GM18861 (cell line): ENCODE results near the gene DSCAML1.
A peak's percentile ranks its signal among the peaks of the same experiment; 100 is the strongest.

ENCODE experiments used
- ATAC-seq: cut with Tn5 transposase; IDR thresholded peaks from one replicate; pipeline ENCODE4 v1.9.1; 2021; ENCODE audit not compliant: unreplicated experiment

The DSCAML1 gene

GRCh38 chr11:117437791-117438130, 359.3 kb downstream of the DSCAML1 start:
- ATAC-seq: no peak

DNA sequence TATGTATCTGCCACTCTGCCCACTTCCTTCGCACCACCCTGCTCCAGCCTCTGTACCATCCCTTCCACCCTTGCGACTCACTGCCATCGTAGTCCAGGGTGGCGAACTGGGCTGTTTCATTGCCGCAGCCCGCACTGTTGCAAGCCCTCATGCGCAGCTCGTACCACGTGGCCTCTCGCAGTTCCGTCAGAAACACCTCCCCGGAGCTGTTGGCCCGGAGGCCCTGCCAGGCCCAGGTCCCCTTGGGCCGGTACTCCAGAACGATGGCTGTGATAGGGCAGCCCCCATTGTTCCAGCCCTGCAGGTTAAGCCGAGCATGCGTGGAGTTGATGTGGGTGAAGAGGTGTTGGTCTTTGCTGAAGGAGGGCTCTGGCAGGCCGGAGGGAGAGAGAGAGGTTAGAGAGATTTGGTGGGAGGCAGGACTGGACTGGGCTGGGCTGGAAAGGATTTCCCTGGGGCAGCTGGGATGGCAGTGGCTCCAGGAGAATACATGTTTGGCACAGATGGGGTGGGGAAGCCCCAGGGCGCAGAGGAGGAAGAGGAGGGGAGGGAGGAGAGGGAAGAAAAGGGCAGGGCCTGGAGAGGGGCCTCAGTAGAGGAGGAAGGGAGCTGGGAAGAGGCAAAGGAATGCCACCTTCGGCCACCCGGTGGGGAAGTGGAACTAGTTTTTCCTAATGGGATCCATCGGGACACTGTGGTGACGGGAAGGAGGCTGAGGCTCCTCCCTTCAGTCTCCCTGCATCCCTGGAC, 359.8 kb downstream of the DSCAML1 start:
- ATAC-seq: no peak

DNA sequence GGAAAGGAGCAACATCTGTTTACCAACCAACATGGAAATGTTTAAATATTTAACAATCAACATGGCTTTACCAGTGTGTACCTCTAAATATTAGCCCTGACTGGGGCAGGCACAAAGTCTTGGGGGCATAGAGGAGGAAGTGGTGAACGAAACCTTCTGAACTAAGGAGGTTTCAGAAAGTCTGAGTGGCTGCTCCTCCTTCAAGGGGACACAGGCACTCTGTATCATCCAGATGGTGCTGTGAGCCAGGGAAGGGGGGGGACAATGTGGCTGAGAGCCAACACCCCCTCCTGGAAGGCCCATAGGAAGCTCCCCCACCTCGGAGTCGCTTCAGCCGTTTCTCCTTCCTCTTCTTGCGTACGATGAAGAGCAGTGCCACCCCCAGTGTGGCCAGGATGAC, 361.7 kb downstream of the DSCAML1 start:
- peak; percentile 59 for ATAC-seq

DNA sequence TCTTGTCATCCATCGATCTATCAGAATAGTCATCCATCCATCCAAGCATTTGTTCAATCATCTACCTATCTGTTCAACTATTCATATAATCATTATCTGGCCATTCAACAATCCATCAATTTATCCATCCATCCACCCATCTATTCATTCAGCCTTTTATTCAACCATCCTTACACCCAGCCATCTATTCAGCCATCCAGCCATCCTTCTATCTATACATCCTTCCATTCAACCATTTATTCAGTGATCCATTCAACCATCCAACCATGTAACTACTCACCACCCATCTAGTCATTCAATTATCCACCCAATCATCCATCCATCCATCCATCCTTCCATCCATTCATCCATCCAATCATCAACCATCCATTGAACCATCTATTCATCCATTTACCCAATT, 362.5 kb downstream of the DSCAML1 start:
- no peak for ATAC-seq

DNA sequence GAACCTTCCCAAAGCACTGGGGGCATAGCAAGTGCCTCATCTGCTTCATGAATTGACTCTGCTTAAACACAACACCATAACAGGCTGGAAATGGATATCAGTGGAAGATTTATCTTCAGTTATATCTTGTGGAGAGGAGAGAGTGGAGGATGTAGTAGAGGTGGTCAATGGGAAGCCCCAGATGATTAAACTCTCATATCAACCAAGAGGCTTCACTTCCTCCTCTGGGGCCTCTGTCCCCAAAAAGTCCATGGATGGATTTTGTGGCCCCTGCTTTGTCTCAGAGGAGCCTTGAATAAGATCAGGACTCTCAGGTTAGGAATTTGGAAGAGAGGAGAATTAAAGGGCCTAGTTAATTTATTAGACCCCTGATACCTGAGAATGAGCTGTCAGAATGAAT, 363.3 kb downstream of the DSCAML1 start:
- ATAC-seq: no peak

- ATAC-seq: no peak
These were observed 365.6 kb downstream of the DSCAML1 start for GRCh38 chr11:117431436-117431835.

DNA sequence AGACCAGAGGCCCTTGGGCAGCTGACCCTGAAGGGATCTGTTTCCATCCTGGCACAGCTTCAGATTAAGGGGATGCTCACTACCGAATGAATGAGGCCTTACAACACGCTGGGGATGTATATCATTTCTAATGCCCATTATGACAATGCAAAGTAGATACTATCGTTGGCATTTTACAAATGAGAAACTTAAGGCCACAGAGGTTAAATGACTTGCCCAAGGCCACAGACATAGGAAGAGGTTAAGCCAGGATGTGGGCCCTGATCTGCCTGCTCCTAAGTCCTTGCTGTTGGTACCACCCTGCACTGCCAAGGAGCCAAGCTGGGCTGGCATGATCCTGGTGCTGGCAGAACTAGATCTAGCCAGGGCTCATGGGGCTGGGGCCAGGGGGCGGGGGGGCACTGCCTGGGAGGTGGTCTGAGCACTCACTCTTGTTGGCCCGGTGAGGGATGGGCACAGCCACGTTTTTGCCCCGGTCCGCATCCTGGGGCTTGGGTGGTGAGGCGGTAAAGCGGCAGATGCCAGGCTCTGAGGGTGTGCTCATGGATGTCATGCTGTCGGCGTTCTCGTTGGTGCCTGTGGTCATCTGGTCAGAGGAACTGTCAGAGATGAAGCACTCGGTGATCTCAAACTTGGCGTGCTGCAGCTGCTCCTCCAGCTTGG, 366.6 kb downstream of the DSCAML1 start:
- ATAC-seq: no peak

- ATAC-seq: no peak
These were observed 368.2 kb downstream of the DSCAML1 start for GRCh38 chr11:117428856-117429229.

- no peak for ATAC-seq
These were observed 368.7 kb downstream of the DSCAML1 start for GRCh38 chr11:117428186-117428855.

DNA sequence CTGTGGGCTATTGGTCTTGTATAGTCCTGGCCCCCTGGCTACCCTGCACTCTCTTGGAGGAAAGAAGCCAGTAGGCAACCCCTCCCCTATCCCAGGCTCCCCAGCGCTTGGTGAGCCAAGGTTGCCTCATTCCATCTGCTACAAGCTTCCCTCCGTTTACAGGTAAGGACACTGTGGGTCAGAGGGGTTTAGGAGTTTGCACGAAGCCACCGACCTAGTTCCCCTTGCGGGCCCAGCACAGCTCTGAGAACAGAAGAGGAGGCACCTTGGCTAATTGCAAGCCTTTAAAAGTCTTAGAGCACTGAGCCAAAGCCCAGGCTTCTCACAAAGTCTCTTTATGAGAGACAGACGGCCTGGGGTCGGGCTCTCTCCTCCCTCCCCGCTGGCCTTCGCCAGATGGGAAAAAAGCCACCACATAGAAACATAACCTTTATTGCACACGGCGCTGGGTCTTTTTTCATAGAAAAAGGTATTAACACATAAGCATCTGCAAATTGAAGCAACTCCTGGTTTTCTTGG, 369.6 kb downstream of the DSCAML1 start:
- no peak for ATAC-seq

GRCh38 chr11:117426941-117427340, 370.1 kb downstream of the DSCAML1 start:
- no peak for ATAC-seq

- ATAC-seq: no peak
These were observed 370.7 kb downstream of the DSCAML1 start for GRCh38 chr11:117426297-117426685.

DNA sequence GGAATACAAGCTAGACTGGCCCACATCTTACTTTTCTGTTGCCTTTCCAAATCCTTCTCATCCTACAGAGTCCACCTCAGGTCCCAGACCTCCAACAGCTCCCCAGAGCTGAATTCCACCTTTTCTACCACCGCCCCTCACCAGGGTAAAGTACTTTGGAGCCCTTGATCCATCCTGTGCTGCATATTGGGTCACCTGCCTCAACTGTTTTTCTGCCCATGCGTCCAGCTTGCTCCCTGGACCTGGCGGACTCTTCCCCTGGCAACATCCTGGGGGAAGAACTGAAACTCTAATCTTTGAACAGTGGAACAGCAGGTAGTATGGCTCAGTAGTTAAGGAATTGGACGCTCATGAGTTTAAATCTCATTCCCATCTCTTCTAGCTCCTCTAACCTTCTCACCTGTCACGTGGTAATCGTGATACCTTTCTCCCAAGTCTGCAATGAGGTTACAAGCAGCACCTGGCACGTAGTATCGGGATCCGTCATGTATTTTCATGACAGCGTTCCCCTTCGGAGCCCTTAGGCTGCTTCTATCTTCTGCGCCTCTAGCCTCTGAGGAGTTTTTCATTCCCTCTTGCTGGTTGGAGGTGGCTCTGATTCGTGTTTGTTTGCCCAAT, 371.2 kb downstream of the DSCAML1 start:
- no peak for ATAC-seq

DNA sequence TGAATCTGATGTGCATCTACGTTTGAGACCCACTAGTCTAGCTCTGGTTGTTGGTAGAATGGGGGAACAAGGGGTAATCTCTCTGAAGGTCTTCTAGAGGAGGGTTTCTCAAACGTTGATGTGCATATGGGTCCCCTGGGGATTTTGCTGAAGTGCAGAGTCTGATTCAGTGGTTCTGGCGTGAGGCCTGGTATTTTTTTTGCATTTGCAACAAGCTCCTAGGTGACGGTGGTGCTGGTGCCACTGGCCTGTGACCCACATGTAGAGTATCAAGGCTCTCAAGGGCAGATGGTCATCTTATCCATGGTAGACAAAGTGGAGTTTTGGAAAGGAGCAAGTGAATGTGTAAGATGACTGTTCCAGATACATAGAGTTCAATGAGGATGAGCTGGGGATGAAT, 372.2 kb downstream of the DSCAML1 start:
- ATAC-seq: no peak

DNA sequence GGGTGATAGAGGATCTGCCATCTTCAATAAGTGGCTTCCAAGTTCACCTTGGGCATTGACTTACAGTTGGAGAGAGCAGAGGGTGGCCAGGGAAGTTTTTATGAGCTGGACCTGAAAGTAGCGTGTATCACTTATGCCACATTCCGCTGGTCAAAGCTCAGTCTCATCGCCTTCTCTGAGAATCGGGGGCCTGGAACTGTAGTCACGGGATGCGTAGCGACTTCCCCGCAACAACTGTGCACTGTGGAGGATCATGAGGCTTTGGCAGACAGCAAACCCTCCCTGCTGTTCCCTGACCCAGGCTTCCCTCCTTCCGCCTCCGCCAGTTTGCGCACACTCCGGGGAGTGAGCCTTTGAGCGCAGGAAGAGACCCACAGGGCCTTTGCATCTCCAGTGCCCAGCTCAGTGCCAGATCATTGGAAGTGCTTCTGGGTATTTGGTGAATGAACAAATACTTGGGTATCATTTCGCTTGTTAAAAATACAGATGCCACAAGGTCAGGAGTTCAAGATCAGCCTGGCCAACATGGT, 373.9 kb downstream of the DSCAML1 start:
- no peak for ATAC-seq

- ATAC-seq: no peak
These were observed 375.5 kb downstream of the DSCAML1 start for GRCh38 chr11:117421476-117421875.

GRCh38 chr11:117421041-117421440, 376.0 kb downstream of the DSCAML1 start:
- no peak for ATAC-seq

DNA sequence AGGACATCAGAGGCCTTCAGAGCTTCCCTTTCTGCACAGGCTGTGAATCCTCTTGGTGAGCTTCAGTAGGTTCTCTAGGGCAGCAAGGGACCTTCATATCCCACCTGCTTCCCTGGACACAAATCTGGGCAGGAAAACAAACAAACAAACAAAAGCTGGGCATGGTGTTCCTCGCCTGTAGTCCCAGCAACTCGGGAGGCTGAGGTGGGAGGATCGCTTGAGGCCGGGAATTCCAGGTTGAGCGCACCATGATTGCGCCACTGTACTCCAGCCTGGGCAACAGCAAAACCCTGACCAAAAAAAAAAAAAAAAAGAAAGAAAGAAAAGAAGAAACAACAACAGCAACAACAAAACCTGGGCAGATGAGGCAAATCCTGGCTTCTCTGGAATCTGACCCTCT, 376.4 kb downstream of the DSCAML1 start:
- ATAC-seq: no peak

DNA sequence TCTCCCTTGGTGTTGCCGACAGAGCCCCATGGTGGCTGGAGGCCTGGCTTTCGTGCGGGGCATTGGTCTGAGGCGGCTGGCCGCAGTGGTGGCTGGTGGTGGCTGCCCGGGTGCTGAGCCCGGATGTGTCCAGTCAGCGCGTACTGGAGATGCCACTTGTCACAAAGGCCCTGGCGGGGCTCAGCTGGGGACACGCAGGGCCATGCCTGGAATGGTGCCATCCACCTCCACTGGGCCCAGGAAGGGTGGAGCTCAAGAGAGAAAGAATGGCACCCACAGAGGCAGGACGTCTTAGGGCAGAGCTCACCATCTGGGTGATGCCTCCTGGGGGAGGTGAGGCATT, 376.9 kb downstream of the DSCAML1 start:
- no peak for ATAC-seq

DNA sequence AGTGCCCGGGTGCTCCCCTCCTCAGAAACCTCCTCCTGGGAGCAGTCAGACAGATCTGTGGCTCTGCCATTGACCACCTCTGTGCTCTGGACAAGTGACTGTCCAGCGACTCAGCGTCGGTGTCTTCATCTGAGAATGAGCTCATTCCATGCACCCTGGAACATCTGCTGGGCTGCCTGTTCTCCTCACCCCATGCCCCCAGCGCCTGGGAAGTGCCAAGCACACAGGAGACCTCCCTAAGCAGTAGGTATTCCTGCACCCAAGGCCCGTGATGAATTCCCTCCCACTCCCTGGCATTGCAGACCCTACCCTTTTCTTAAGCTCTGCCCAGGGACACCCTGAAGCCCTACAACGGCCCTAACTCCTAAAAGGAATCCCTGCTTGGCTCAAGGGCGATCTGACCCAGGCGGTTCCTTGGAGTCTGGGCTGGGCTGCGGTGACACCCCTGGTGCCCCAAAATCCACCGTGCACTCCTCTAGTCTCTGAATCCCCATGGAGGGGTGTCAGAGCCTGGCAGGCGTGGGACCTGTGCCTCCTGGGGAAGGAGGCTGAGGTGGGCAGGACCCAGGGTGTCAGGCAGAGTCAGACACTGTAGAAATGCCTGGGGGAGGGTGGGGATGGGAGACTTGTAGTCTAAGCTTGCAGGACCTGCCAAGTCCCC, 377.4 kb downstream of the DSCAML1 start:
- no peak for ATAC-seq
